Lung (tissue), 12 donors: Measurements from ENCODE around the gene PFAS. TPM values are rescaled to one million over a fixed set of nuclear protein-coding genes. Genes with fewer than 3 reads are reported as not detected.

Experiments used
- ATAC-seq: fragments of 200-7000 bp; cut with Tn5 transposase; one replicate; pipeline ENCODE4 v1.9.1; 2020; ENCODE audit warnings: moderate number of reproducible peaks; ENCODE audit not compliant: insufficient read depth, low FRiP score
- DNase-seq, 3 donors: peaks; one replicate each; pipeline ENCODE4 v3.0.0-alpha.2; 2013 to 2017
- H3K27ac ChIP-seq, 2 donors: one replicate each; pipeline ENCODE4 v1.5.1; 2013; ENCODE audit warnings: mild to moderate bottlenecking in 2 of 2, moderate library complexity in 2 of 2, control low read depth in 1 of 2, inconsistent platforms in 1 of 2, low read depth in 1 of 2, low read length in 1 of 2
- H3K27me3 ChIP-seq, 3 donors: one replicate each; pipeline ENCODE4 v1.5.1; 2013; ENCODE audit warnings: low read length in 2 of 3; ENCODE audit not compliant: control insufficient read depth in 3 of 3, insufficient read depth in 3 of 3
- H3K36me3 ChIP-seq, 4 donors: one replicate each; pipeline ENCODE4 v1.5.1; 2013; ENCODE audit warnings: low read length in 4 of 4, mild to moderate bottlenecking in 1 of 4, moderate library complexity in 1 of 4; ENCODE audit not compliant: control insufficient read depth in 4 of 4, insufficient read depth in 4 of 4
- H3K4me1 ChIP-seq, 5 donors: one replicate each; pipeline ENCODE4 v1.5.1; 2013; ENCODE audit warnings: low read length in 5 of 5, mild to moderate bottlenecking in 2 of 5, moderate library complexity in 1 of 5; ENCODE audit not compliant: control insufficient read depth in 5 of 5, insufficient read depth in 5 of 5
- H3K4me3 ChIP-seq: one replicate; pipeline ENCODE4 v1.5.1; 2013; ENCODE audit warnings: mild to moderate bottlenecking, control low read depth, moderate library complexity
- H3K9ac ChIP-seq, 2 donors: one replicate each; pipeline ENCODE4 v1.5.1; 2013; ENCODE audit warnings: low read length in 2 of 2, control low read depth in 1 of 2; ENCODE audit not compliant: insufficient read depth in 1 of 2
- H3K9me3 ChIP-seq, 4 donors: one replicate each; pipeline ENCODE4 v1.5.1; 2013; ENCODE audit warnings: low read length in 3 of 4, mild to moderate bottlenecking in 1 of 4, moderate library complexity in 1 of 4; ENCODE audit not compliant: control insufficient read depth in 4 of 4, insufficient read depth in 3 of 4
- WGBS, 2 donors: extraction: QIAGEN DNeasy Blood & Tissue Kit; methylation state at CpG; one replicate each; pipeline ENCODE4 v1.1.7; 2013; 5-methylcytosine and 5-hydroxymethylcytosine counted together
- polyA plus RNA-seq, 2 donors: library from polyadenylated mRNA; stranded (reverse); fragments of 200-250 nt; gene quantifications; one replicate each; pipeline ENCODE4 v1.2.1, GENCODE V29; 2013
- total RNA-seq, 2 donors: library from RNA; depleted of rRNA in 1 of 2; stranded (reverse); fragments of >200 nt in 1 of 2; gene quantifications; one replicate each; pipeline ENCODE4 v1.2.1, GENCODE V29; 2014 to 2021
- TF ChIP-seq, protein P1 (sequence below): IDR thresholded peaks from 2 replicates; pipeline ENCODE4 v1.5.1; 2012; ENCODE audit warnings: mild to moderate bottlenecking; ENCODE audit errors: control extremely low read depth, extremely low read depth
- donor health status: control.
- donor health status: control.
- donor health status: Bipolar disorder and iron deficiency.
- donor health status: healthy.
- donor health status: DM: yes; HTN: yes; CAD: no.

Gene PFAS
- total and polyA plus RNA-seq, 4 donors: 14.0 to 47.6 (median 17.7) TPM

DNA sequence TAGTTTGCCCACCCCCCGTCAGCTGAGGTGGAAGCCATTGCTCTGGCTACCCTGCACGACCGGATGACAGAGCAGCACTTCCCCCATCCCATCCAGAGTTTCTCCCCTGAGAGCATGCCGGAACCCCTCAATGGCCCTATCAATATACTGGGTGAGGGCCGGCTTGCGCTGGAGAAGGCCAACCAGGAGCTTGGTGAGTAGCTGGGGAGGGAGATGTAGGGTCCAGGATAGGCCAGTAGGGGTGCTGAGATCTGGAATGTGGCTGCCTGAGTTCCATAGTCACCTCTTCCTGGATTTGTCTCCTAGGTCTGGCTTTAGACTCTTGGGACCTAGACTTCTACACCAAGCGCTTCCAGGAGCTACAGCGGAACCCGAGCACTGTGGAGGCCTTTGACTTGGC is 6.4 kb downstream of the PFAS start:
- ATAC-seq (no peak), DNase-seq (no peak)
- WGBS, 2 donors: 94 to 97% methylated on average over 9 of the region's 9 CpGs
- Histone ChIP-seq H3K4me3 (no peak overlapping the region), H3K36me3 (peaks cover 8 to 34% (median 23%) of the 10 kb centered on the region in 4 donors), H3K27me3 (no peaks in the 10 kb centered on the region), H3K4me1 (no peaks in the 10 kb centered on the region), H3K9me3 (no peaks in the 10 kb centered on the region), H3K27ac (no peak overlapping the region), H3K9ac (no peak overlapping the region)
- TF ChIP-seq, protein P1, sequence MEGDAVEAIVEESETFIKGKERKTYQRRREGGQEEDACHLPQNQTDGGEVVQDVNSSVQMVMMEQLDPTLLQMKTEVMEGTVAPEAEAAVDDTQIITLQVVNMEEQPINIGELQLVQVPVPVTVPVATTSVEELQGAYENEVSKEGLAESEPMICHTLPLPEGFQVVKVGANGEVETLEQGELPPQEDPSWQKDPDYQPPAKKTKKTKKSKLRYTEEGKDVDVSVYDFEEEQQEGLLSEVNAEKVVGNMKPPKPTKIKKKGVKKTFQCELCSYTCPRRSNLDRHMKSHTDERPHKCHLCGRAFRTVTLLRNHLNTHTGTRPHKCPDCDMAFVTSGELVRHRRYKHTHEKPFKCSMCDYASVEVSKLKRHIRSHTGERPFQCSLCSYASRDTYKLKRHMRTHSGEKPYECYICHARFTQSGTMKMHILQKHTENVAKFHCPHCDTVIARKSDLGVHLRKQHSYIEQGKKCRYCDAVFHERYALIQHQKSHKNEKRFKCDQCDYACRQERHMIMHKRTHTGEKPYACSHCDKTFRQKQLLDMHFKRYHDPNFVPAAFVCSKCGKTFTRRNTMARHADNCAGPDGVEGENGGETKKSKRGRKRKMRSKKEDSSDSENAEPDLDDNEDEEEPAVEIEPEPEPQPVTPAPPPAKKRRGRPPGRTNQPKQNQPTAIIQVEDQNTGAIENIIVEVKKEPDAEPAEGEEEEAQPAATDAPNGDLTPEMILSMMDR: no peak

DNA sequence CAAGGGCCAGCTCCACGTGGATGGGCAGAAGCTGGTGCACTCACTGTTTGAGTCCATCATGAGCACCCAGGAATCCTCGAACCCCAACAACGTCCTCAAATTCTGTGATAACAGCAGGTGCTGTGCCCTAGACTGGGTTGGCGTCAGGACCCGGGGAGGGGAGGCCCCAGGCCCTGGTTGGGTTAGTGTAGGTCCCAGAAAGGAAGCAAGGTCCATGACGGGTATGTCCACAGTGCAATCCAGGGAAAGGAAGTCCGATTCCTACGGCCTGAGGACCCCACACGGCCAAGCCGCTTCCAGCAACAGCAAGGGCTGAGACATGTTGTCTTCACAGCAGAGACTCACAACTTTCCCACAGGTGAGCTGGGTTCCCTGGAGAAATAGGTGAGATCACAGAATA is 7.2 kb downstream of the PFAS start:
- Histone ChIP-seq H3K27me3 (no peaks in the 10 kb centered on the region), H3K4me1 (no peaks in the 10 kb centered on the region), H3K9me3 (no peaks in the 10 kb centered on the region), H3K27ac (no peak overlapping the region), H3K9ac (no peak overlapping the region), H3K36me3 (peaks cover 8 to 34% (median 28%) of the 10 kb centered on the region in 4 donors), H3K4me3 (no peak overlapping the region)
- DNase-seq: no peak
- no peak for ATAC-seq
- 96 to 97% methylated on average over 10 of the region's 10 CpGs for WGBS, 2 donors
- TF ChIP-seq, protein P1: no peak

DNA sequence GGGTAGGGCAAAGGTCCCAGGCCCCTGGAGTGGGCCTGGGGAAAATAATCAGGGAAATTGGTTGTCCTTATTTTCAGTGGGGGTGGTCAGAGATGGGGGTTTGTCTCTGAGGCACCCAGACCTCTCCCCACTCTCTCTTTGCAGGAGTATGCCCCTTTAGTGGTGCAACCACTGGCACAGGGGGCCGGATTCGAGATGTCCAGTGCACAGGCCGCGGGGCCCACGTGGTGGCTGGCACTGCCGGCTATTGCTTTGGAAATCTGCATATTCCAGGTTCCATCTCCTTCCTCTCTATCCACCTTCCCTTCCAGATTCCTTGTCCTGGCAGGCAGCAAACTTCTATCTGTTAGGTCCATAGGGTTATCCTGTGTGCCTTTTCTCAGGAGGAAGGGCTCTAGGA is 7.6 kb downstream of the PFAS start:
- H3K9ac ChIP-seq: no peak overlapping the region
- DNase-seq: no peak
- ATAC-seq: no peak
- TF ChIP-seq, protein P1: no peak
- H3K36me3 ChIP-seq: peaks cover 8 to 34% (median 28%) of the 10 kb centered on the region in 4 donors
- H3K27ac ChIP-seq: no peak overlapping the region
- no peak overlapping the region for H3K4me3 ChIP-seq
- no peaks in the 10 kb centered on the region for H3K4me1 ChIP-seq
- H3K27me3 ChIP-seq: no peaks in the 10 kb centered on the region
- H3K9me3 ChIP-seq: no peaks in the 10 kb centered on the region
- WGBS, 2 donors: 95 to 97% methylated on average over 6 of the region's 6 CpGs

DNA sequence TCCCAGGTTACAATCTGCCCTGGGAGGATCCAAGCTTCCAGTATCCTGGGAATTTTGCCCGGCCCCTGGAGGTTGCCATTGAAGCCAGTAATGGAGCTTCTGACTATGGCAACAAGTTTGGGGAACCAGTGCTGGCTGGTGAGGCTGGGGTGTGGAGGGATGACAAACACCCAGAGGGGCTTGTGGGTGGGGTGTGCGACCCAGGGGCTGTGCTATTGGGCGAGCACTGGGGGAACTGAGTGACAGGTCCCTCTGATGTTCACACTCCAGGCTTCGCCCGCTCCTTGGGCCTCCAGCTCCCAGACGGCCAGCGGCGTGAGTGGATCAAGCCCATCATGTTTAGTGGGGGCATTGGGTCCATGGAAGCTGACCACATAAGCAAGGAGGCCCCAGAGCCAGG is 8.7 kb downstream of the PFAS start:
- DNase-seq (no peak), ATAC-seq (no peak)
- WGBS, 2 donors: 94 to 99% methylated on average over 8 of the region's 8 CpGs
- no peaks in the 10 kb centered on the region for H3K4me1 ChIP-seq
- no peak overlapping the region for H3K9ac ChIP-seq
- H3K9me3 ChIP-seq: no peaks in the 10 kb centered on the region
- TF ChIP-seq, protein P1: no peak
- peaks cover 8 to 35% (median 31%) of the 10 kb centered on the region in 4 donors for H3K36me3 ChIP-seq
- H3K27ac ChIP-seq: no peak overlapping the region
- no peaks in the 10 kb centered on the region for H3K27me3 ChIP-seq
- no peak overlapping the region for H3K4me3 ChIP-seq
